ENCODE data around the gene CC2D2B.
A peak's percentile ranks its signal among the peaks of the same experiment; 100 is the strongest.

The CC2D2B gene

GRCh38 chr10:95920798-95921426, 13.1 kb downstream of the CC2D2B start:
- no peak for TF ChIP-seq CTCF (IDR thresholded peaks at IDR 0.05; ENCODE audit: insufficient read depth, low read length, poor library complexity, severe bottlenecking)
- no peak for DNase-seq (ENCODE audit: extremely low read depth, insufficient read length)
- Histone ChIP-seq H3K4me3 (replicated peaks; ENCODE audit: low read depth, low read length) (no peak overlapping the region), H3K27me3 (replicated peaks; ENCODE audit: control insufficient read depth, insufficient read depth, low read length) (no peaks in the 10 kb centered on the region), H3K36me3 (ENCODE audit: control insufficient read depth, insufficient read depth, low read length) (no peaks in the 10 kb centered on the region)

GRCh38 chr10:95925033-95925432, 17.3 kb downstream of the CC2D2B start:
- no peak for DNase-seq (ENCODE audit: extremely low read depth, insufficient read length)
- no peak for TF ChIP-seq CTCF (IDR thresholded peaks at IDR 0.05; ENCODE audit: insufficient read depth, low read length, poor library complexity, severe bottlenecking)
- no peaks in the 10 kb centered on the region for H3K27me3 ChIP-seq (replicated peaks; ENCODE audit: control insufficient read depth, insufficient read depth, low read length)
- no peaks in the 10 kb centered on the region for H3K36me3 ChIP-seq (ENCODE audit: control insufficient read depth, insufficient read depth, low read length)
- no peak overlapping the region for H3K4me3 ChIP-seq (replicated peaks; ENCODE audit: low read depth, low read length)

GRCh38 chr10:95935429-95935828, 27.7 kb downstream of the CC2D2B start:
- no peak overlapping the region for H3K4me3 ChIP-seq (replicated peaks; ENCODE audit: low read depth, low read length)
- no peak for DNase-seq (ENCODE audit: extremely low read depth, insufficient read length)
- H3K36me3 ChIP-seq (ENCODE audit: control insufficient read depth, insufficient read depth, low read length), result no peaks in the 10 kb centered on the region
- no peak for TF ChIP-seq CTCF (IDR thresholded peaks at IDR 0.05; ENCODE audit: insufficient read depth, low read length, poor library complexity, severe bottlenecking)
- no peaks in the 10 kb centered on the region for H3K27me3 ChIP-seq (replicated peaks; ENCODE audit: control insufficient read depth, insufficient read depth, low read length)

GRCh38 chr10:95941115-95941514, 33.3 kb downstream of the CC2D2B start:
- no peak for TF ChIP-seq CTCF (IDR thresholded peaks at IDR 0.05; ENCODE audit: insufficient read depth, low read length, poor library complexity, severe bottlenecking)
- no peaks in the 10 kb centered on the region for H3K27me3 ChIP-seq (replicated peaks; ENCODE audit: control insufficient read depth, insufficient read depth, low read length)
- no peak overlapping the region for H3K4me3 ChIP-seq (replicated peaks; ENCODE audit: low read depth, low read length)
- no peaks in the 10 kb centered on the region for H3K36me3 ChIP-seq (ENCODE audit: control insufficient read depth, insufficient read depth, low read length)
- no peak for DNase-seq (ENCODE audit: extremely low read depth, insufficient read length)

- Histone ChIP-seq H3K27me3 (replicated peaks; ENCODE audit: control insufficient read depth, insufficient read depth, low read length) (no peaks in the 10 kb centered on the region), H3K36me3 (ENCODE audit: control insufficient read depth, insufficient read depth, low read length) (no peaks in the 10 kb centered on the region), H3K4me3 (replicated peaks; ENCODE audit: low read depth, low read length) (no peak overlapping the region; the same call in 1 of the 2 replicates)
- TF ChIP-seq CTCF (IDR thresholded peaks at IDR 0.05; ENCODE audit: insufficient read depth, low read length, poor library complexity, severe bottlenecking), result no peak
- DNase-seq (ENCODE audit: extremely low read depth, insufficient read length), result peak; percentile 24
Measured at GRCh38 chr10:95963202-95963990, 55.6 kb downstream of the CC2D2B start.

Measured in GM06990 (cell line).